GM06990 (cell line): Measurements from ENCODE around the gene MRAP.
"Not testable (repeated sequence)": the region's sequence is repeated elsewhere in the genome, so short reads cannot be mapped to it uniquely, and the experiment has no call there.

Experiments
- DNase-seq: peaks from one replicate; pipeline ENCODE4 v3.0.0-alpha.2; 2011; ENCODE audit not compliant: insufficient read length; ENCODE audit errors: extremely low read depth
- H3K27me3 ChIP-seq: replicated peaks from 2 replicates; pipeline ENCODE4 v1.6.0; 2011; ENCODE audit warnings: low read length; ENCODE audit not compliant: control insufficient read depth, insufficient read depth
- H3K36me3 ChIP-seq: 2 replicates; pipeline ENCODE4 v1.5.1; 2011; ENCODE audit warnings: low read length; ENCODE audit not compliant: control insufficient read depth, insufficient read depth
- H3K4me3 ChIP-seq: replicated peaks from 2 replicates; pipeline ENCODE4 v1.5.1; 2011; ENCODE audit warnings: low read depth, mild to moderate bottlenecking, control low read depth, low read length
- CTCF ChIP-seq: IDR thresholded peaks from 2 replicates; pipeline ENCODE4 v1.5.1; 2011; ENCODE audit warnings: low read length, control low read depth, mild to moderate bottlenecking, inconsistent platforms; ENCODE audit not compliant: insufficient read depth, poor library complexity, severe bottlenecking

MRAP gene

GRCh38 chr21:32306021-32306780 lies 7.5 kb downstream of the MRAP start:
- Histone ChIP-seq H3K4me3 (no peak overlapping the region), H3K27me3 (no peaks in the 10 kb centered on the region), H3K36me3 (peaks cover 4% of the 10 kb centered on the region)
- TF ChIP-seq CTCF, result peak; percentile 11
- no peak for DNase-seq

- Histone ChIP-seq H3K4me3 (no peak overlapping the region), H3K36me3 (peaks cover 8% of the 10 kb centered on the region), H3K27me3 (no peaks in the 10 kb centered on the region)
- TF ChIP-seq CTCF, result no peak
- no peak for DNase-seq
Measured at GRCh38 chr21:32307706-32308105, 9.1 kb downstream of the MRAP start.

GRCh38 chr21:32308696-32309095 lies 10.0 kb downstream of the MRAP start:
- TF ChIP-seq CTCF, result no peak
- Histone ChIP-seq H3K4me3 (no peak overlapping the region), H3K27me3 (no peaks in the 10 kb centered on the region), H3K36me3 (peaks cover 8% of the 10 kb centered on the region)
- no peak for DNase-seq

GRCh38 chr21:32309906-32310460 lies 11.3 kb downstream of the MRAP start:
- no peak for TF ChIP-seq CTCF
- no peak for DNase-seq
- H3K36me3 ChIP-seq, result peaks cover 13% of the 10 kb centered on the region

GRCh38 chr21:32310976-32311375 lies 12.3 kb downstream of the MRAP start:
- H3K4me3 ChIP-seq, DNase-seq, H3K27me3 ChIP-seq: not testable (repeated sequence)
- peaks cover 20% of the 10 kb centered on the region for H3K36me3 ChIP-seq

More at GRCh38 chr21:32309906-32310460, 11.3 kb downstream of the MRAP start:
- Histone ChIP-seq H3K4me3 (no peak overlapping the region), H3K27me3 (no peaks in the 10 kb centered on the region)

GRCh38 chr21:32311621-32312020 lies 13.0 kb downstream of the MRAP start:
- peaks cover 23% of the 10 kb centered on the region for H3K36me3 ChIP-seq
- DNase-seq, result no peak
- no peak for TF ChIP-seq CTCF
- no peak overlapping the region for H3K4me3 ChIP-seq
- H3K27me3 ChIP-seq, result no peaks in the 10 kb centered on the region
